Superior temporal gyrus (tissue), 1 donor: ENCODE results near the gene UCP3.

Experiments used
- DNase-seq: peaks from one replicate; pipeline ENCODE4 v3.0.0-alpha.2; 2016; ENCODE audit errors: extremely low spot score

The UCP3 gene

GRCh38 chr11:73978576-73979086 lies 30.3 kb downstream of the UCP3 start:
- DNase-seq, result no peak

GRCh38 chr11:73977856-73978519 lies 30.9 kb downstream of the UCP3 start:
- no peak for DNase-seq

GRCh38 chr11:73976451-73977151 lies 32.3 kb downstream of the UCP3 start:
- DNase-seq, result no peak

GRCh38 chr11:73975479-73975757 lies 33.5 kb downstream of the UCP3 start:
- no peak for DNase-seq

- DNase-seq, result no peak
These were observed 34.0 kb downstream of the UCP3 start for GRCh38 chr11:73974604-73975478.

GRCh38 chr11:73972620-73973449 lies 36.0 kb downstream of the UCP3 start:
- no peak for DNase-seq

GRCh38 chr11:73972187-73972586 lies 36.7 kb downstream of the UCP3 start:
- DNase-seq, result no peak

GRCh38 chr11:73971175-73971719 lies 37.6 kb downstream of the UCP3 start:
- no peak for DNase-seq

- no peak for DNase-seq
These were observed 38.7 kb downstream of the UCP3 start for GRCh38 chr11:73969991-73970800.

GRCh38 chr11:73969091-73969490 lies 39.8 kb downstream of the UCP3 start:
- DNase-seq, result no peak

GRCh38 chr11:73968356-73968966 lies 40.4 kb downstream of the UCP3 start:
- no peak for DNase-seq

GRCh38 chr11:73965764-73966121 lies 43.1 kb downstream of the UCP3 start:
- no peak for DNase-seq

- no peak for DNase-seq
These were observed 43.7 kb downstream of the UCP3 start for GRCh38 chr11:73965076-73965763.

GRCh38 chr11:73963861-73964260 lies 45.0 kb downstream of the UCP3 start:
- no peak for DNase-seq

GRCh38 chr11:73962101-73962705 lies 46.7 kb downstream of the UCP3 start:
- DNase-seq, result no peak

GRCh38 chr11:73961321-73961720 lies 47.6 kb downstream of the UCP3 start:
- DNase-seq, result no peak

GRCh38 chr11:73958521-73959141 lies 50.3 kb downstream of the UCP3 start:
- DNase-seq, result no peak

- no peak for DNase-seq
These were observed 51.1 kb downstream of the UCP3 start for GRCh38 chr11:73957654-73958361.
